ENCODE results near the gene VSTM1. TPM values are rescaled to one million over a fixed set of nuclear protein-coding genes. Genes with fewer than 3 reads are reported as not detected.
"Not testable (repeated sequence)": the region's sequence is repeated elsewhere in the genome, so short reads cannot be mapped to it uniquely, and the experiment has no call there.

Gene VSTM1
- total RNA-seq, 2 experiments from 2014 or later: not detected

DNA sequence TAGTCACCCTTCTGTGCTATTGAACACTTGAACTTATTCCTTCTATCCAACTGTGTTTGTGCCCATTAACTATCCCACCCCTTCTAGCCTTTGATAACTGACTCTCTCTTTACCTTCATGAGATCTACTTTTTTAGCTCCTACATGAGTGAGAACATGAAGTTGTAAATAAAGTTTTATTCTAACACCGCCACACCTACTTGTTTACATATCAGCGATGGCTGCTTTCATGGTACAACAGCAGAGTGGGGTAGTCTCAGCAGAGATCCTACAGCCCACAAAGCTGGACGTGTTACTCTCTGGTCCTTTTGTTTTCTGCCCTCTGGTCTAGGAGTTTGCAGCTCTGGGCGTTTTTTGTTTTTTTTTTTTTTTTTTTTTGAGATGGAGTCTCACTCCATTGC lies 23.7 kb downstream of the VSTM1 start:
- Histone ChIP-seq H2AFZ (ENCODE audit: low read length) (no peak overlapping the region), H3K4me2 (ENCODE audit: low read length) (no peak overlapping the region), H4K20me1 (ENCODE audit: insufficient read depth, low read length) (no peaks in the 10 kb centered on the region), H3K4me1 (ENCODE audit: insufficient read depth, low read length, poor library complexity, severe bottlenecking) (no peaks in the 10 kb centered on the region), H3K36me3 (ENCODE audit: insufficient read depth, low read length) (no peaks in the 10 kb centered on the region), H3K4me3 (ENCODE audit: low read depth, low read length, poor library complexity, severe bottlenecking) (no peak overlapping the region), H3K9me3 (ENCODE audit: low read length) (no peaks in the 10 kb centered on the region), H3K9me2 (ENCODE audit: insufficient read depth, low read length) (no peaks in the 10 kb centered on the region), H3K79me2 (ENCODE audit: insufficient read depth, low read depth, low read length) (no peaks in the 10 kb centered on the region), H3K27ac (ENCODE audit: low read depth, low read length, poor library complexity, severe bottlenecking) (no peak overlapping the region)
- POLR2A ChIA-PET: interaction anchor here (0.6 kb wide), 1 partner anchor 1506 kb away, joined by 4 read pairs; no protein-coding TSS in a partner anchor
- no peak for DNase-seq (ENCODE audit: low spot score)
- intact Hi-C loops (cut with micrococcal nuclease; ENCODE audit: unreplicated experiment): no loop called here
- BruUV-seq (replicated peaks): no TSS peak
- TF ChIP-seq, protein P1, sequence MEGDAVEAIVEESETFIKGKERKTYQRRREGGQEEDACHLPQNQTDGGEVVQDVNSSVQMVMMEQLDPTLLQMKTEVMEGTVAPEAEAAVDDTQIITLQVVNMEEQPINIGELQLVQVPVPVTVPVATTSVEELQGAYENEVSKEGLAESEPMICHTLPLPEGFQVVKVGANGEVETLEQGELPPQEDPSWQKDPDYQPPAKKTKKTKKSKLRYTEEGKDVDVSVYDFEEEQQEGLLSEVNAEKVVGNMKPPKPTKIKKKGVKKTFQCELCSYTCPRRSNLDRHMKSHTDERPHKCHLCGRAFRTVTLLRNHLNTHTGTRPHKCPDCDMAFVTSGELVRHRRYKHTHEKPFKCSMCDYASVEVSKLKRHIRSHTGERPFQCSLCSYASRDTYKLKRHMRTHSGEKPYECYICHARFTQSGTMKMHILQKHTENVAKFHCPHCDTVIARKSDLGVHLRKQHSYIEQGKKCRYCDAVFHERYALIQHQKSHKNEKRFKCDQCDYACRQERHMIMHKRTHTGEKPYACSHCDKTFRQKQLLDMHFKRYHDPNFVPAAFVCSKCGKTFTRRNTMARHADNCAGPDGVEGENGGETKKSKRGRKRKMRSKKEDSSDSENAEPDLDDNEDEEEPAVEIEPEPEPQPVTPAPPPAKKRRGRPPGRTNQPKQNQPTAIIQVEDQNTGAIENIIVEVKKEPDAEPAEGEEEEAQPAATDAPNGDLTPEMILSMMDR (conservative IDR thresholded peaks at IDR 0.05; ENCODE audit: low read length): no peak
- TF ChIP-seq EZH2phosphoT487 (IDR thresholded peaks at IDR 0.05; ENCODE audit: borderline replicate concordance, low read depth, low read length): no peak
- CTCF ChIA-PET (ENCODE audit: unreplicated experiment): no interaction called here

DNA sequence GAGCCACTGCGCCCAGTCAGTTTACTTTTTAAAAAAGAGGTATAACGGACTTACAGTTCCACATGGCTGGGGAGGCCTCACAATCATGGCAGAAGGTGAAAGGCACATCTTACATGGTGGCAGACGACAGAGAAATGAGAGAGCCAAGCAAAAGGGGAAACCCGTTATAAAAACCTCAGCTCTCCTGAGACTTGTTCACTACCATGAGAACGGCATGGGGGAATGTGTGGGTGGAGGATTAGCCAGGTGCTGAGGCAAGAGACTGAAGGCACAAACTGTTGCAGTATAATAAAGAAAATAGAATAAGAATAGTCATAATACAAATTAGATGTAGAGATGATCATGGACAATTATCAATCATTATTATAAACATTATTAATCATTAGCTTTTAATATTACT lies 27.2 kb downstream of the VSTM1 start:
- POLR2A ChIA-PET; CTCF ChIA-PET (ENCODE audit: unreplicated experiment); H3K4me1 ChIP-seq (ENCODE audit: insufficient read depth, low read length, poor library complexity, severe bottlenecking): not testable (repeated sequence)

DNA sequence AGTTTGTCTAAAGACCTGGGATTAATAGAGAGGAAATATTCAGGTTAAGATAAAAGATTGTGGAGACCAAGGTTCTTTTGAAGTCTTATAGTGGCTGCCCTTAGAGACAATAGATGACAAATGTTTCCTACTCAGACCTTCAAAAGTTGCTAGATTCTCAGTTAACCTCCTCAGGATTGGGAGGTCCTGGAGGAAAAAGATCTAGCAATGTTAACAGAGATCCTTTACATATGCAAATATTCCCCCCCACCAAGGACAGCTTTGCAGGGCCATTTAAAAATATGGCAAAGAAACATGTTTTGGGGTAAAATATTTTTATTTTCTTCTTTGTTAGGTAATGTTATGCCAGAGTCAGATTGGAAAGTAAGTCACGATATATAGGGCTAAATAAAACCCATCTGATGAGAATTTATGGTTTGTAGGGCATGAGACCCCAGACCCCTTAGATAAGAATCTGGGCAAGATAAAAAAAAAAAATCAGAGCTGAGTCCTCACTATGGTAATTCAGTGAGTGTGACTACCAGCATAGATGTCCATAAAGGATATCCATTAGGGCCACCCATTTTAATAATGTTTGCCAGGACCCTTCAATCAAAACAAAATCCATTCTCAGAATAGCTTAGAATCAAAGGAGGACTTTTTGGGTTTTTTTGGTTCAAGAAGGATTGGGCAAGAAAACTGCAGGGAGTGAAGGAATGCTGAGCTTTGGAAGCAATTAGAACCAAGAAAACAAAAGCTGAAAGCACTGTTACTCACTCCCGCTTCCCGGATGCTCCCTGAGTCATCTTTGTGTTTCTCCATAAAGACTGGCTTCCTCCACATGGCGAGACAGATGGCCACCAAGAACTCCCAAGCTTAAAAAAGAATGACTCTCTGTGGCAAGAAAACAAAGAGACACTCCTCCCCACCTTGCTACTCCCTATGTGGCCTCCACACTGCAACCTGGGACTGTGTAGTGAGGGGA lies 28.2 kb downstream of the VSTM1 start:
- H3K27ac ChIP-seq (ENCODE audit: low read depth, low read length, poor library complexity, severe bottlenecking): no peak overlapping the region
- BruUV-seq (replicated peaks): no TSS peak
- no peak overlapping the region for H3K4me2 ChIP-seq (ENCODE audit: low read length)
- H3K36me3 ChIP-seq (ENCODE audit: insufficient read depth, low read length): no peaks in the 10 kb centered on the region
- H3K4me3 ChIP-seq (ENCODE audit: low read depth, low read length, poor library complexity, severe bottlenecking): no peak overlapping the region
- H3K4me1 ChIP-seq (ENCODE audit: insufficient read depth, low read length, poor library complexity, severe bottlenecking): no peaks in the 10 kb centered on the region
- no peak for DNase-seq (ENCODE audit: low spot score)
- no peaks in the 10 kb centered on the region for H3K9me3 ChIP-seq (ENCODE audit: low read length)
- H4K20me1 ChIP-seq (ENCODE audit: insufficient read depth, low read length): no peaks in the 10 kb centered on the region
- POLR2A ChIA-PET: no interaction called here
- intact Hi-C loops (cut with micrococcal nuclease; ENCODE audit: unreplicated experiment): no loop called here
- TF ChIP-seq, protein P1 (conservative IDR thresholded peaks at IDR 0.05; ENCODE audit: low read length): no peak
- TF ChIP-seq EZH2phosphoT487 (IDR thresholded peaks at IDR 0.05; ENCODE audit: borderline replicate concordance, low read depth, low read length): no peak
- H2AFZ ChIP-seq (ENCODE audit: low read length): no peak overlapping the region
- no peaks in the 10 kb centered on the region for H3K9me2 ChIP-seq (ENCODE audit: insufficient read depth, low read length)
- H3K79me2 ChIP-seq (ENCODE audit: insufficient read depth, low read depth, low read length): no peaks in the 10 kb centered on the region
- CTCF ChIA-PET (ENCODE audit: unreplicated experiment): no interaction called here

More for the DNA sequence above, 27.2 kb downstream of the VSTM1 start:
- H3K9me3 ChIP-seq (ENCODE audit: low read length); H3K4me3 ChIP-seq (ENCODE audit: low read depth, low read length, poor library complexity, severe bottlenecking); intact Hi-C loops (cut with micrococcal nuclease; ENCODE audit: unreplicated experiment); H3K9me2 ChIP-seq (ENCODE audit: insufficient read depth, low read length); H3K4me2 ChIP-seq (ENCODE audit: low read length); H3K36me3 ChIP-seq (ENCODE audit: insufficient read depth, low read length); BruUV-seq (replicated peaks); DNase-seq (ENCODE audit: low spot score); H3K79me2 ChIP-seq (ENCODE audit: insufficient read depth, low read depth, low read length); H4K20me1 ChIP-seq (ENCODE audit: insufficient read depth, low read length); H3K27ac ChIP-seq (ENCODE audit: low read depth, low read length, poor library complexity, severe bottlenecking); H2AFZ ChIP-seq (ENCODE audit: low read length): not testable (repeated sequence)
